OCI-LY3 (cell line): ENCODE results near the gene DNMT3B.

Source experiments
- EZH2phosphoT487 ChIP-seq: fragments of 200-600 bp; shearing (Covaris generic); IDR thresholded peaks from 2 replicates; pipeline ENCODE4 v1.6.1; 2018; ENCODE audit warnings: antibody characterized with exemption, mixed run types, low read depth
- TF ChIP-seq, protein P1 (sequence below): fragments of 200-600, 300-600 bp; sonication (generic); IDR thresholded peaks from 2 replicates; pipeline ENCODE4 v1.5.1; 2014; ENCODE audit warnings: antibody characterized with exemption, low read length, low read depth

DNA sequence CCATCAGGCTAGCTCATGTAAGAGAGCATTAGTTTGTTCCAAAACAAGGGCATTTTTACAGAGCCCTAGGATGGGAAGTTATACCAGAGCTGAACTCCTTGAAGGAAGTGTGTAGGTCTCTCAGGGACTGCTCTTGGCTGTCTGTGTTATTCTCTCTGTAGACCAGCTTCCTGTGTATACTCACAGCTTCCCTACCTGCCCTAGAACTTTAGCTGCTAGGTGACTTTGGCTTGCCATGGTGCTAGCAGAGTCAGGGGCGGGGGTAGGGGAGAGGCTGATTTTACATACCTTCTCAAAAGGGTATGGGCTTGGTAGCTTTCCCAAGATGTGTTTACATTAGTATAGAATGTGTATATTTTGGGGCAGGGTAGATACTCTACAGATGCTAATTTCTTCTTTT, 75.0 kb downstream of the DNMT3B start:
- TF ChIP-seq, protein P1, sequence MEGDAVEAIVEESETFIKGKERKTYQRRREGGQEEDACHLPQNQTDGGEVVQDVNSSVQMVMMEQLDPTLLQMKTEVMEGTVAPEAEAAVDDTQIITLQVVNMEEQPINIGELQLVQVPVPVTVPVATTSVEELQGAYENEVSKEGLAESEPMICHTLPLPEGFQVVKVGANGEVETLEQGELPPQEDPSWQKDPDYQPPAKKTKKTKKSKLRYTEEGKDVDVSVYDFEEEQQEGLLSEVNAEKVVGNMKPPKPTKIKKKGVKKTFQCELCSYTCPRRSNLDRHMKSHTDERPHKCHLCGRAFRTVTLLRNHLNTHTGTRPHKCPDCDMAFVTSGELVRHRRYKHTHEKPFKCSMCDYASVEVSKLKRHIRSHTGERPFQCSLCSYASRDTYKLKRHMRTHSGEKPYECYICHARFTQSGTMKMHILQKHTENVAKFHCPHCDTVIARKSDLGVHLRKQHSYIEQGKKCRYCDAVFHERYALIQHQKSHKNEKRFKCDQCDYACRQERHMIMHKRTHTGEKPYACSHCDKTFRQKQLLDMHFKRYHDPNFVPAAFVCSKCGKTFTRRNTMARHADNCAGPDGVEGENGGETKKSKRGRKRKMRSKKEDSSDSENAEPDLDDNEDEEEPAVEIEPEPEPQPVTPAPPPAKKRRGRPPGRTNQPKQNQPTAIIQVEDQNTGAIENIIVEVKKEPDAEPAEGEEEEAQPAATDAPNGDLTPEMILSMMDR: no peak
- no peak for TF ChIP-seq EZH2phosphoT487
